Upper lobe of left lung (tissue), 6 donors: ENCODE results near the gene DPP10. TPM values are rescaled to one million over a fixed set of nuclear protein-coding genes. Genes with fewer than 3 reads are reported as not detected.
"Not testable (repeated sequence)": the region's sequence is repeated elsewhere in the genome, so short reads cannot be mapped to it uniquely, and the experiment has no call there.

ENCODE experiments used
- ATAC-seq, 2 donors: fragments of 200-7000 bp; cut with Tn5 transposase; one replicate each; pipeline ENCODE4 v1.9.1; 2022; ENCODE audit warnings: mild to moderate bottlenecking in 2 of 2, moderate library complexity in 2 of 2; ENCODE audit not compliant: low FRiP score in 2 of 2
- DNase-seq, 2 donors: peaks; one replicate each; pipeline ENCODE4 v3.0.0-alpha.2; 2019 to 2020
- H3K27ac ChIP-seq, 4 donors: fragments of 200-600 bp; sonication (generic); one replicate each; pipeline ENCODE4 v1.5.1; 2016 to 2019
- H3K27me3 ChIP-seq, 4 donors: fragments of 200-600 bp; sonication (generic); one replicate each; pipeline ENCODE4 v1.5.1; 2017 to 2019
- H3K36me3 ChIP-seq, 4 donors: fragments of 200-600 bp; sonication (generic); one replicate each; pipeline ENCODE4 v1.5.1; 2016 to 2019
- H3K4me1 ChIP-seq, 4 donors: fragments of 200-600 bp; sonication (generic); one replicate each; pipeline ENCODE4 v1.5.1; 2018 to 2019
- H3K4me3 ChIP-seq, 4 donors: fragments of 200-600 bp; sonication (generic); one replicate each; pipeline ENCODE4 v1.5.1; 2017 to 2019; ENCODE audit warnings: mild to moderate bottlenecking in 2 of 4, moderate library complexity in 1 of 4
- H3K9me3 ChIP-seq, 4 donors: fragments of 200-600 bp; sonication (generic); one replicate each; pipeline ENCODE4 v1.5.1; 2018 to 2019
- CTCF ChIP-seq, 6 experiments: fragments of 450-650 bp in 4 of 6; fragments of 200-600 bp in 2 of 6; sonication (generic) in 2 of 6; IDR thresholded peaks; one replicate each; pipeline ENCODE4 v1.5.1; 2016 to 2019; ENCODE audit warnings: antibody characterized with exemption in 6 of 6
- EP300 ChIP-seq, 4 donors: sonication (generic); formaldehyde crosslinking; IDR thresholded peaks; one replicate each; pipeline ENCODE4 v1.5.1; 2017; ENCODE audit warnings: antibody characterized with exemption in 4 of 4, control low read depth in 2 of 4
- POLR2A ChIP-seq, 4 donors: fragments of 450-650 bp; IDR thresholded peaks; one replicate each; pipeline ENCODE4 v1.5.1; 2016 to 2017; ENCODE audit warnings: antibody characterized with exemption in 4 of 4, mild to moderate bottlenecking in 2 of 4
- POLR2AphosphoS5 ChIP-seq, 2 donors: sonication (generic); formaldehyde crosslinking; IDR thresholded peaks; one replicate each; pipeline ENCODE4 v1.5.1; 2017; ENCODE audit warnings: antibody characterized with exemption in 2 of 2
- WGBS, 2 donors: methylation state at CpG; one replicate each; pipeline ENCODE4 v1.1.5; 2017 to 2018; 5-methylcytosine and 5-hydroxymethylcytosine counted together
- total RNA-seq, 6 donors: library from RNA; depleted of rRNA in 4 of 6; stranded (reverse); fragments of >200 nt in 4 of 6; gene quantifications; one replicate each; pipeline versions ENCODE4 v1.1.0 to v1.2.1, GENCODE V29; 2016 to 2021
- donor health status: DM: no; HTN: no; CAD: no; lungs with moderate emphysema.
- donor health status: DM: no; HTN: yes; CAD: no; lungs with severe emphysema.

Gene DPP10
- total RNA-seq, 6 donors from 2014 or later = 0.46 to 1.7 (median 0.77) TPM; not detected in 2

- DNase-seq = no peak
- no peak for TF ChIP-seq POLR2AphosphoS5 (IDR thresholded peaks at IDR 0.05)
- TF ChIP-seq POLR2A (IDR thresholded peaks at IDR 0.05) = no peak
- TF ChIP-seq CTCF (IDR thresholded peaks at IDR 0.05) = no peak
- TF ChIP-seq EP300 (IDR thresholded peaks at IDR 0.05) = no peak
- no peaks in the 10 kb centered on the region for H3K36me3 ChIP-seq
- H3K27ac ChIP-seq = no peak overlapping the region
- H3K4me3 ChIP-seq = no peak overlapping the region
- H3K27me3 ChIP-seq = no peaks in the 10 kb centered on the region
- no peak for ATAC-seq
- peaks cover 0 to 3% (median 0%) of the 10 kb centered on the region in 4 donors for H3K9me3 ChIP-seq
- WGBS, 2 donors = 83 to 86% methylated on average over 5 of the region's 5 CpGs
- H3K4me1 ChIP-seq = no peaks in the 10 kb centered on the region
Measured at GRCh38 chr2:114960389-114960788, 517.9 kb downstream of the DPP10 start.

- TF ChIP-seq EP300 (IDR thresholded peaks at IDR 0.05) (no peak), CTCF (IDR thresholded peaks at IDR 0.05) (no peak), POLR2A (IDR thresholded peaks at IDR 0.05) (no peak), POLR2AphosphoS5 (IDR thresholded peaks at IDR 0.05) (no peak)
- H3K36me3 ChIP-seq = no peaks in the 10 kb centered on the region
- no peak overlapping the region for H3K27ac ChIP-seq
- no peak for DNase-seq
- H3K4me1 ChIP-seq = no peaks in the 10 kb centered on the region
- WGBS, 2 donors = 76 to 83% methylated on average over 3 of the region's 3 CpGs
- H3K9me3 ChIP-seq = no peaks in the 10 kb centered on the region
- H3K27me3 ChIP-seq = no peaks in the 10 kb centered on the region
- no peak for ATAC-seq
- H3K4me3 ChIP-seq = no peak overlapping the region
Measured at GRCh38 chr2:114962532-114962931, 520.1 kb downstream of the DPP10 start.

GRCh38 chr2:114968748-114969400 lies 526.4 kb downstream of the DPP10 start:
- no peaks in the 10 kb centered on the region for H3K4me1 ChIP-seq
- no peak overlapping the region for H3K27ac ChIP-seq
- ATAC-seq (no peak), DNase-seq (no peak)
- no peaks in the 10 kb centered on the region for H3K36me3 ChIP-seq
- no peak for TF ChIP-seq CTCF (IDR thresholded peaks at IDR 0.05)
- TF ChIP-seq POLR2AphosphoS5 (IDR thresholded peaks at IDR 0.05) = no peak
- TF ChIP-seq EP300 (IDR thresholded peaks at IDR 0.05) = no peak
- no peak for TF ChIP-seq POLR2A (IDR thresholded peaks at IDR 0.05)
- H3K4me3 ChIP-seq = no peak overlapping the region
- no peaks in the 10 kb centered on the region for H3K27me3 ChIP-seq
- no peaks in the 10 kb centered on the region for H3K9me3 ChIP-seq
- WGBS, 2 donors = 38 to 48% methylated on average over 2 of the region's 2 CpGs

GRCh38 chr2:115004321-115004720 lies 561.9 kb downstream of the DPP10 start:
- not testable (repeated sequence) for H3K27me3 ChIP-seq, H3K9me3 ChIP-seq, H3K36me3 ChIP-seq, ATAC-seq, H3K27ac ChIP-seq, H3K4me3 ChIP-seq, H3K4me1 ChIP-seq
- WGBS, 2 donors = 92 to 93% methylated on average over 19 of the region's 19 CpGs
- DNase-seq = peak in 1 of 2 donors; percentile 47

GRCh38 chr2:115011721-115012120 lies 569.3 kb downstream of the DPP10 start:
- Histone ChIP-seq H3K9me3 (peaks cover 0 to 4% (median 0%) of the 10 kb centered on the region in 4 donors), H3K4me3 (no peak overlapping the region), H3K36me3 (no peaks in the 10 kb centered on the region), H3K4me1 (no peaks in the 10 kb centered on the region), H3K27me3 (no peaks in the 10 kb centered on the region), H3K27ac (no peak overlapping the region)
- ATAC-seq (no peak), DNase-seq (no peak)
- TF ChIP-seq CTCF (IDR thresholded peaks at IDR 0.05) (no peak), POLR2AphosphoS5 (IDR thresholded peaks at IDR 0.05) (no peak), EP300 (IDR thresholded peaks at IDR 0.05) (no peak), POLR2A (IDR thresholded peaks at IDR 0.05) (no peak)
- 78 to 80% methylated on average over 1 to 4 of the region's 4 CpGs for WGBS, 2 donors

- H3K4me3 ChIP-seq, H3K27me3 ChIP-seq, H3K36me3 ChIP-seq, H3K4me1 ChIP-seq, H3K27ac ChIP-seq, ATAC-seq, H3K9me3 ChIP-seq, DNase-seq: not testable (repeated sequence)
- 95 to 97% methylated on average over 3 of the region's 3 CpGs for WGBS, 2 donors
Measured at GRCh38 chr2:115022013-115022412, 579.6 kb downstream of the DPP10 start.
